Measurements from ENCODE around the gene AP1G2.
A peak's percentile ranks its signal among the peaks of the same experiment; 100 is the strongest.
"Not testable (repeated sequence)": the region's sequence is repeated elsewhere in the genome, so short reads cannot be mapped to it uniquely, and the experiment has no call there.

AP1G2 gene

GRCh38 chr14:23567186-23568020, at the start of gene AP1G2:
Gene AP1G2, minus strand, starts transcription at chr14:23567791. Its CDS starts 477 bp downstream, at chr14:23567314.
- DNase-seq (ENCODE audit: low spot score), result peak; percentile 69

GRCh38 chr14:23615856-23616255, 48.3 kb upstream of the AP1G2 start:
- DNase-seq (ENCODE audit: low spot score), result no peak

- no peak for DNase-seq (ENCODE audit: low spot score)
Observed at GRCh38 chr14:23614395-23614828, 46.8 kb upstream of the AP1G2 start.

GRCh38 chr14:23613242-23614070, 45.9 kb upstream of the AP1G2 start:
- no peak for DNase-seq (ENCODE audit: low spot score)

GRCh38 chr14:23612802-23613201, 45.2 kb upstream of the AP1G2 start:
- no peak for DNase-seq (ENCODE audit: low spot score)

- DNase-seq (ENCODE audit: low spot score), result no peak
Observed at GRCh38 chr14:23612354-23612732, 44.8 kb upstream of the AP1G2 start.

GRCh38 chr14:23610815-23611289, 43.3 kb upstream of the AP1G2 start:
- DNase-seq (ENCODE audit: low spot score), result no peak

GRCh38 chr14:23610090-23610814, 42.7 kb upstream of the AP1G2 start:
- no peak for DNase-seq (ENCODE audit: low spot score)

GRCh38 chr14:23609411-23610089, 42.0 kb upstream of the AP1G2 start:
- DNase-seq (ENCODE audit: low spot score), result not testable (repeated sequence)

GRCh38 chr14:23609001-23609400, 41.4 kb upstream of the AP1G2 start:
- no peak for DNase-seq (ENCODE audit: low spot score)

- no peak for DNase-seq (ENCODE audit: low spot score)
Observed at GRCh38 chr14:23608454-23608853, 40.9 kb upstream of the AP1G2 start.

- DNase-seq (ENCODE audit: low spot score), result no peak
Observed at GRCh38 chr14:23605931-23606585, 38.5 kb upstream of the AP1G2 start.

- no peak for DNase-seq (ENCODE audit: low spot score)
Observed at GRCh38 chr14:23604675-23605170, 37.1 kb upstream of the AP1G2 start.

- DNase-seq (ENCODE audit: low spot score), result no peak
Observed at GRCh38 chr14:23604148-23604547, 36.6 kb upstream of the AP1G2 start.

- DNase-seq (ENCODE audit: low spot score), result no peak
Observed at GRCh38 chr14:23603103-23603502, 35.5 kb upstream of the AP1G2 start.

- DNase-seq (ENCODE audit: low spot score), result no peak
Observed at GRCh38 chr14:23602181-23603095, 34.8 kb upstream of the AP1G2 start.

GRCh38 chr14:23601845-23602180, 34.2 kb upstream of the AP1G2 start:
- DNase-seq (ENCODE audit: low spot score), result no peak

- DNase-seq (ENCODE audit: low spot score), result no peak
Observed at GRCh38 chr14:23601424-23601823, 33.8 kb upstream of the AP1G2 start.

GRCh38 chr14:23600806-23601205, 33.2 kb upstream of the AP1G2 start:
- DNase-seq (ENCODE audit: low spot score), result no peak

- DNase-seq (ENCODE audit: low spot score), result no peak
Observed at GRCh38 chr14:23600322-23600707, 32.7 kb upstream of the AP1G2 start.

Measured in GM03348 (cell line).